Tibial nerve (tissue), 3 donors: ENCODE data around the gene NTF4.

Experiments used
- POLR2A ChIP-seq, 2 donors: fragments of 450-650 bp; IDR thresholded peaks; one replicate each; pipeline ENCODE4 v1.6.1; 2017; ENCODE audit warnings: antibody characterized with exemption in 2 of 2, mild to moderate bottlenecking in 2 of 2, moderate library complexity in 2 of 2
- TF ChIP-seq, protein P1 (sequence below), 5 experiments: fragments of 200-600 bp in 3 of 5; fragments of 450-650 bp in 2 of 5; sonication (generic) in 3 of 5; IDR thresholded peaks; one replicate each; pipeline ENCODE4 v1.5.1; 2016 to 2019; ENCODE audit warnings: antibody characterized with exemption in 5 of 5, mild to moderate bottlenecking in 3 of 5, moderate library complexity in 2 of 5

DNA sequence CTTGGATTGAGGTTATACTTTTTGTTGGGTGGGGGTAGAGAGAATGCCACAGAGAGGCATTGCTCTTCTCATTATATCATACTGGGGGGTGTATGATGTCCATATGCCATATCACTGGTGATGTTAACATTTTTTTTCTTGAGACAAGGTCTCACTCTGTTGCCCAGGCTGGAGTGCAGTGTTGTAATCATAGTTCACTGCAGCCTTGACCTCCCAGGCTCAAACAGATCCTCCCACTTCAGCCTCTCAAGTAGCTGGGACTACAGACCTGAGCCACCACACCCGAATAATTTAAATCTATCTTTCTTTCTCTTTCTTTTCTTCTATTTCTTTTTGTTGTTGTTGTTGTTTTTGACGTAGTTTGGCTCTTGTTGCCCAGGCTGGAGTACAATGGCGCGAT lies 15.8 kb upstream of the NTF4 start:
- TF ChIP-seq, protein P1, sequence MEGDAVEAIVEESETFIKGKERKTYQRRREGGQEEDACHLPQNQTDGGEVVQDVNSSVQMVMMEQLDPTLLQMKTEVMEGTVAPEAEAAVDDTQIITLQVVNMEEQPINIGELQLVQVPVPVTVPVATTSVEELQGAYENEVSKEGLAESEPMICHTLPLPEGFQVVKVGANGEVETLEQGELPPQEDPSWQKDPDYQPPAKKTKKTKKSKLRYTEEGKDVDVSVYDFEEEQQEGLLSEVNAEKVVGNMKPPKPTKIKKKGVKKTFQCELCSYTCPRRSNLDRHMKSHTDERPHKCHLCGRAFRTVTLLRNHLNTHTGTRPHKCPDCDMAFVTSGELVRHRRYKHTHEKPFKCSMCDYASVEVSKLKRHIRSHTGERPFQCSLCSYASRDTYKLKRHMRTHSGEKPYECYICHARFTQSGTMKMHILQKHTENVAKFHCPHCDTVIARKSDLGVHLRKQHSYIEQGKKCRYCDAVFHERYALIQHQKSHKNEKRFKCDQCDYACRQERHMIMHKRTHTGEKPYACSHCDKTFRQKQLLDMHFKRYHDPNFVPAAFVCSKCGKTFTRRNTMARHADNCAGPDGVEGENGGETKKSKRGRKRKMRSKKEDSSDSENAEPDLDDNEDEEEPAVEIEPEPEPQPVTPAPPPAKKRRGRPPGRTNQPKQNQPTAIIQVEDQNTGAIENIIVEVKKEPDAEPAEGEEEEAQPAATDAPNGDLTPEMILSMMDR (IDR thresholded peaks at IDR 0.05), result no peak
- TF ChIP-seq POLR2A (IDR thresholded peaks at IDR 0.05), result no peak
